ENCODE measurements around the gene OR2V1. TPM values are rescaled to one million over a fixed set of nuclear protein-coding genes. Genes with fewer than 3 reads are reported as not detected.

OR2V1 gene
- total RNA-seq, 1 donor: not detected

- DNase-seq (ENCODE audit: low read depth in 2 of 3, low spot score in 2 of 3): no peak
Measured at GRCh38 chr5:181084621-181085195, 46.3 kb downstream of the OR2V1 start.

- DNase-seq (ENCODE audit: low read depth in 2 of 3, low spot score in 2 of 3): no peak
Measured at GRCh38 chr5:181081989-181082388, 49.0 kb downstream of the OR2V1 start.

- no peak for DNase-seq (ENCODE audit: low read depth in 2 of 3, low spot score in 2 of 3)
Measured at GRCh38 chr5:181076920-181077319, 54.0 kb downstream of the OR2V1 start.

Other genes with a start within 250 kb of the OR2V1 start
- gene BTNL8, start 232.0 kb downstream of the OR2V1 start, total RNA-seq: under 0.01 TPM
- under 0.01 TPM for gene BTNL3, start 142.3 kb downstream of the OR2V1 start, total RNA-seq
- gene BTNL9, start 90.9 kb downstream of the OR2V1 start, total RNA-seq: under 0.01 TPM
- gene OR2V2, start 16.4 kb upstream of the OR2V1 start, total RNA-seq: under 0.01 TPM
- gene TRIM7, start 74.0 kb upstream of the OR2V1 start, total RNA-seq: 0.27 TPM
- 17.0 TPM for gene TRIM41, start 92.1 kb upstream of the OR2V1 start, total RNA-seq
- gene RACK1, start 112.7 kb upstream of the OR2V1 start, total RNA-seq: 17,192 TPM
- gene TRIM52, start 130.0 kb upstream of the OR2V1 start, total RNA-seq: 16.2 TPM
- gene OR4F3, start 236.1 kb upstream of the OR2V1 start, total RNA-seq: under 0.01 TPM